Mononuclear cell (primary cell): ENCODE results near the gene CUTC. TPM values are rescaled to one million over a fixed set of nuclear protein-coding genes. Genes with fewer than 3 reads are reported as not detected.
A peak's percentile ranks its signal among the peaks of the same experiment; 100 is the strongest.

ENCODE experiments used
- H3K27me3 ChIP-seq: 2 replicates; pipeline ENCODE4 v1.6.0; 2011; ENCODE audit warnings: low read length, control low read depth; ENCODE audit not compliant: insufficient read depth
- H3K4me1 ChIP-seq: 2 replicates; pipeline ENCODE4 v1.5.1; 2011; ENCODE audit warnings: mild to moderate bottlenecking, low read length, control low read depth; ENCODE audit not compliant: insufficient read depth
- H3K4me3 ChIP-seq: 2 replicates; pipeline ENCODE4 v1.5.1; 2011; ENCODE audit warnings: mild to moderate bottlenecking, low read length, moderate library complexity
- H3K9me3 ChIP-seq: 2 replicates; pipeline ENCODE4 v1.5.1; 2011; ENCODE audit warnings: low read depth, mild to moderate bottlenecking, control low read depth, low read length
- total RNA-seq: library from RNA; depleted of rRNA; stranded (reverse); fragments of >200 nt; gene quantifications from one replicate; pipeline ENCODE4 v1.2.3, GENCODE V29; 2012

CUTC gene, protein sequence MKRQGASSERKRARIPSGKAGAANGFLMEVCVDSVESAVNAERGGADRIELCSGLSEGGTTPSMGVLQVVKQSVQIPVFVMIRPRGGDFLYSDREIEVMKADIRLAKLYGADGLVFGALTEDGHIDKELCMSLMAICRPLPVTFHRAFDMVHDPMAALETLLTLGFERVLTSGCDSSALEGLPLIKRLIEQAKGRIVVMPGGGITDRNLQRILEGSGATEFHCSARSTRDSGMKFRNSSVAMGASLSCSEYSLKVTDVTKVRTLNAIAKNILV
- total RNA-seq: 19.2 TPM

DNA sequence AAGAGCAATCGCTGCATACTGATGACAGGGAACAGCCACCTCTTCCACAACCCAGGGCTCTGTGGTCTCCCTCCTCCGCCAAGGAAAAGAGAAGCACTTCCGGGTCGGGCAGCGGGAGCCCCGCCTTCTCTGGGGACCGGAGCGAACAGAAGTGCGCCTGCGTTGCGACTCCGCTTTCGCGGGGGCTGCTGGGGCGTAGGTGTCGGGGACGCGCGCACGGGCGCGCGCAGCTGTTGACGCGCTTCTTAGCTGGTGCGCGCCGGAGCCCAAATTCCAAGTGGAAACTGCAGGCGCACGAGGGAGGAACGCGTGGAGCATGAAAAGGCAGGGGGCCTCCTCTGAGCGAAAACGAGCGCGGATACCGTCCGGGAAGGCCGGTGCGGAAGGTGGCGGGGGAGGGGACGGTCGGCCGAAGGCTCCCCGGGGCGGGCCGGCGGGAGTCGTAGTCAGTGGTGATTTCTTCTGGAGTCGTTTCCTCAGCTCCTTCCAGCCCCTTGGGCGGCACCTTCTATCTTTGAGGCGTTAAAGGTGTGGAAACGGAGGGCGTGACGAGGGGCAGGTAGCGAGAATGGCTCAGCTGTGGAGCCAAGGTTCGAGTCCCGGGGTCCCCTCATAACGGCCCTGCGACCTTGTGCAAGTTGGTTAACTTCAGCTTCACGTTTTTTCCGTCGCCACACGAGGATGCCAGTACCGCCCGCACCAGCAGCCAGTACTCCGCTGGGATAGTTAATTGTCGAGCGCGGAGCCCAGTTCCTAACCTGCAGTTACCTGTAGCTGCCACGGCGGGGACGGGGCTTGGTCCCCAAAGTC lies at the start of gene CUTC, which contains the start of gene COX15:
TSS of gene CUTC (plus strand) at position 202 of the 810 bp plus-strand sequence. CDS start at position 317, 115 bp downstream.
TSS of gene COX15 (minus strand) at position 95 of the 810 bp plus-strand sequence. CDS start at position 17, 78 bp downstream.
- no peaks in the 10 kb centered on the region for H3K27me3 ChIP-seq
- peaks cover 32% of the 10 kb centered on the region for H3K4me1 ChIP-seq
- H3K9me3 ChIP-seq: no peaks in the 10 kb centered on the region
- peak within 1 kb of the TSS; percentile 82 for H3K4me3 ChIP-seq

DNA sequence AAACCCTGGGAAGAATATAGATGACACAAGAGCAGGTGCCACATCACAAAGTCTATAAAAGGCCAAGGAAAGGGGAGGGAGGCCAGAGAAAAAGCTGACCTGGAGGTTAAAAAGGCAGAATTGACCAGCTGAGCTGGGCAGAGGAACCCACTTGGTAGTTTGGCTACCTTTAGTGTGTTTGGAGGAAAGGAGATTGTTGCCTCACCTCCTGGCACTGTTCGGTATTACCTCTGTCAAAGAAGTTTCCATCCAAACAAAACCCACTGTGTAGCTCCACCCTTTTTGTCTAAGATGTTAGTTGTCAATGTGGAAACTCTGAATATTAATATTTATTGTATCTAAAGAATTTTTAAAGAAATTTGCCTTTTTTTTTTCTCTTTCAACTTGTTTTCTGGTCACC lies 49.3 kb upstream of the CUTC start:
- H3K27me3 ChIP-seq: no peaks in the 10 kb centered on the region
- H3K4me1 ChIP-seq: peaks cover 12% of the 10 kb centered on the region
- H3K4me3 ChIP-seq: no peak overlapping the region
- no peaks in the 10 kb centered on the region for H3K9me3 ChIP-seq

DNA sequence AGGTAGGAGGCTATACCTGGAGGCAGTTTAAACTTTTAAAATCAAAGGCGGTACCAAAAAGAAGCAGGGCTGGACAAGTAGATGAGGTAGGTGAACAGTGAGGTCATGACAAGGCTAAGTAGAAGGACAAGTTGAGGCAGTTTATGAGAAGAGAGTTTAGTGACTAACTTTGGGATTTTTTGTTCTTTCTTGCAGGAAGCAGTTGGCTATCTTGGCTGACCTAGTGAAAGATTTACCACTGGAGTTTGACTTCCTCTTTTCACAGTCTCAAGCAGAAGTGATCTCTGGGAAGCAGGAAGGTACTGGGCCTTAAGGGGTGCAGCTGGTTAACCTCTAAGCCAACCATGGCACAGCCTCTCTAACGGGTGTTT lies 46.5 kb upstream of the CUTC start:
- no peaks in the 10 kb centered on the region for H3K27me3 ChIP-seq
- no peak overlapping the region for H3K4me3 ChIP-seq
- H3K9me3 ChIP-seq: no peaks in the 10 kb centered on the region
- H3K4me1 ChIP-seq: peaks cover 12% of the 10 kb centered on the region

DNA sequence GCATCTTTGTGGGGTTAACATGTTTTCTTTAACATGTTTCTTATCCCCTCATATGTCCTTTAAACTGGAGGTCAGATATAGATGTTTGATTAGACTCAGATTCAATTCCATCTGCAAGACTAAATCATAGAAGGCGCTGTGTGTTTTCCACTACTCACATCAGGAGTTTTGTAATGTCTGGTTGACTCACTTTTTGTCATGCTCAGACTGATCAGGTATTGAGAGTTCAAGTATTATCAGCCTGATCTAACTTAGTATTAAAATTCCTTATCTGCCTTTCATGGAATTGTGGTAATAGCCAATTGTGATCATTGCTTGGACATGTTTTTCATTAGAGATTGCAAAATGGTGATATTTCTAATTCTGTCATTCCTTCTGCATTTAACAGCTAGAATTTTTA lies 42.6 kb upstream of the CUTC start:
- H3K27me3 ChIP-seq: no peaks in the 10 kb centered on the region
- H3K4me1 ChIP-seq: peaks cover 12% of the 10 kb centered on the region
- no peak overlapping the region for H3K4me3 ChIP-seq
- no peaks in the 10 kb centered on the region for H3K9me3 ChIP-seq

DNA sequence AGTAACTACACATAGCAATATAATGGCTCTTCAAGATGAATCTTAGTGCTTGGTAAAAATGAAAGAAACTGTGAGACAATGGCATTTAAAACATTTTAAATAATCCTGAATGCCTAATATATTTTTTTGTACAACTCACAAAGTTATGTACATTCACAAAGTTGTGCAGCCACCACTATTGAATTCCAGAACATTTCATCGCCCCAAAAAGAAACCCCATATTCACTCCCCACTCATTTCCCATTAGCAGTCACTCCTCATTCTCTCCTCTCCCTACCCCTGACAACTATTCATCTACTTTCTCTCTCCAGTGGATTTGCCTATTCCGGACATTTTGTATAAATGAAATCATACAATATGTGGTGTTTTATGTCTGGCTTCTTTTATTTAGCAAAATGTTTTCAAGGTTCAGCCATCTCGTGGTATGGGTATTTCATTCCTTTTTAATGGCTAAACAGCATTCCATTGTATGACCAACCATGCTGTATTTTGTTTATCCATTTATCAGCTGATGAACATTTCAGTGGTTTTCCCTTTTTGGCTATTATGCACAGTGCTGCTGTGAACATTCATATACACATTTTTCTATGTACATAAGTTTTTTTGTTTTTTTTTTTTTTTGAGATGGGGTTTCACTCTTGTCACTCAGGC lies 38.0 kb upstream of the CUTC start:
- Histone ChIP-seq H3K9me3 (no peaks in the 10 kb centered on the region), H3K27me3 (no peaks in the 10 kb centered on the region), H3K4me1 (no peaks in the 10 kb centered on the region), H3K4me3 (no peak overlapping the region)

DNA sequence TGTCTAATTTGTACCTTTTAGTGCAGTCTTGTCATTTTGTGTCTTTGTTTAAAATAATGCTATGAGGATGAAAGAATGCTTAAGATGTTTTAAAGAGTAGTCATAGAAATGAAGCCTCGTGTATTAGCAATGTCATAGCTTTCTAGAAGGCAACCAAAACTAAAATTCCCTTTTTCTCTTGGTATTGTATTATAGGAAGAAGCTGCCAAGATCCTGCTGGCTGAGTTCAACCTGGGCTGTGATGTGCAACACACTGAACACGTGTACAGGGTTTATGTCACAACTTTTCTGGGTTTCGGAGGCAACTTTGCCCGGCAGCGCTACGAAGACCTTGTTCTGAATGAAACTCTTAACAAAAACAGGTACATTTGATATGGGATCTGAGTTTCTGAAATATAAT lies 36.3 kb upstream of the CUTC start:
- Histone ChIP-seq H3K9me3 (no peaks in the 10 kb centered on the region), H3K27me3 (no peaks in the 10 kb centered on the region), H3K4me3 (no peak overlapping the region), H3K4me1 (no peaks in the 10 kb centered on the region)

DNA sequence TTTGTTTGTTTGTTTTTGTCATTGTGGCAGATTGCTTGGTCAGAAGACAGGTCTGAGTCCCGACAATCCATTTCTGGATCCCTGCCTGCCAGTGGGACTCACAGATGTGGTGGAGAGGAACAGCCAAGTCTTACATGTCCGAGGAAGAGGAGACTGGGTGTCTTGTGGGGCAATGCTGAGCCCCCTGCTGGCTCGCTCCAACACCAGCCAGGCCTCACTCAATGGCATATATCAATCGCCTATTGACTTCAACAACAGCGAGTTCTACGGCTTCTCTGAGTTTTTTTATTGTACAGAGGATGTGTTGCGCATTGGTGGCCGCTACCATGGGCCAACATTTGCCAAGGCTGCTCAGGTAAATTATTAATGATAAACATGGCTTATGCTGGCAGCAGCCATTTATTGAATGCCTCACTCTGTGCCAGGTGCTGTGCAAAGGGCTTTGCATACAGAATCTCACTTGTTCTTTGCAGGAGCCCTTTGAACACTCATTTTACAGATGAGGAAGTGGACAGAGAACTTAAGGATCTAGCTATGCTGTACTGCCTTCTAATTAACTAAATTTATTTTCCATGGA lies 33.4 kb upstream of the CUTC start:
- Histone ChIP-seq H3K4me1 (no peaks in the 10 kb centered on the region), H3K27me3 (no peaks in the 10 kb centered on the region), H3K9me3 (no peaks in the 10 kb centered on the region), H3K4me3 (no peak overlapping the region)

DNA sequence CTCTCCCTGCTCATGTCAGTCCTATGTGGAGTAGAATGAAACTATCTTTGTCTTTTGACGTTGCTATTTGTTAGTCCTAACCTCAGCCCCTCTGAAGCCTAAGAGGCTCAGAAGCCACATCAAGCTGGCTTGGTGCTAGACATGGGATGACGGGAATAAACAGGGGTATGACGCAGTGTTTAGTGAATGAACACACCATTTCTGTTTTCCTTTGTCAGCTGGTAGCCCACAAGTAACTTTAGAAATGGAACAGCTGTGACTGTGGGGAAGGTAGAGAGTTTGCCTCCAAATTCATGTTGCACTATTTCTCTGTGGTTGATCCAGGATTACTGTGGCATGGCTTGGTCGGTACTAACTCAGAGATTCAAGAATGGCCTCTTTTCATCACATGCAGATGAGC lies 31.4 kb upstream of the CUTC start:
- no peaks in the 10 kb centered on the region for H3K9me3 ChIP-seq
- no peak overlapping the region for H3K4me3 ChIP-seq
- H3K4me1 ChIP-seq: no peaks in the 10 kb centered on the region
- H3K27me3 ChIP-seq: no peaks in the 10 kb centered on the region

DNA sequence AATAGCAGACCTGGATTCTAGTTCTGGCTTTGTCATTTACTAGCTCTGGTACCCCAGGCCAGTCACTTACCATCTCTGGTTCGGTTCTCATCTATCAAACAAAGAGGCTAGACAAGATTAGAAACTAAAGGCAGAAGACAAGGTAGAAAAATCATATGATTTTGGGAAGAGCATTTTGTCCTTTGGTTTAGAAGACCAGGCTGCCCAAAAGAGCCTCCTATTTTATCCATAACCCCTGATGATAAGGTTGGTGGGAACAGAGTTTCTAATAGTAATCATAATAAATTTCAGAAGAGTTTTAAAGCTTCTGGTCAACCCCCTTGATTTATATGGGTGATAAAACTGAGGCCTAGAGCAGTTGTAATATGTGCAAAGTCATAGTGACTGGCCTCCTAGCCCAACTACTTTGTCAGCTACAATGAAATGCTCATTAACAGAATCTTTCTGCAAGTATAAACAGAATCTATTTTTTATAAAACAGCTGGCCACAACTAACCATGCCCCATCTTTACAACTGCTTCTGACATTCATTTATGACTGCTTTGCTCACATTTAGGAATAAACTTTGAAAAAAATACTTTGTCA lies 23.5 kb upstream of the CUTC start:
- no peak overlapping the region for H3K4me3 ChIP-seq
- H3K27me3 ChIP-seq: no peaks in the 10 kb centered on the region
- H3K4me1 ChIP-seq: no peaks in the 10 kb centered on the region
- H3K9me3 ChIP-seq: no peaks in the 10 kb centered on the region

DNA sequence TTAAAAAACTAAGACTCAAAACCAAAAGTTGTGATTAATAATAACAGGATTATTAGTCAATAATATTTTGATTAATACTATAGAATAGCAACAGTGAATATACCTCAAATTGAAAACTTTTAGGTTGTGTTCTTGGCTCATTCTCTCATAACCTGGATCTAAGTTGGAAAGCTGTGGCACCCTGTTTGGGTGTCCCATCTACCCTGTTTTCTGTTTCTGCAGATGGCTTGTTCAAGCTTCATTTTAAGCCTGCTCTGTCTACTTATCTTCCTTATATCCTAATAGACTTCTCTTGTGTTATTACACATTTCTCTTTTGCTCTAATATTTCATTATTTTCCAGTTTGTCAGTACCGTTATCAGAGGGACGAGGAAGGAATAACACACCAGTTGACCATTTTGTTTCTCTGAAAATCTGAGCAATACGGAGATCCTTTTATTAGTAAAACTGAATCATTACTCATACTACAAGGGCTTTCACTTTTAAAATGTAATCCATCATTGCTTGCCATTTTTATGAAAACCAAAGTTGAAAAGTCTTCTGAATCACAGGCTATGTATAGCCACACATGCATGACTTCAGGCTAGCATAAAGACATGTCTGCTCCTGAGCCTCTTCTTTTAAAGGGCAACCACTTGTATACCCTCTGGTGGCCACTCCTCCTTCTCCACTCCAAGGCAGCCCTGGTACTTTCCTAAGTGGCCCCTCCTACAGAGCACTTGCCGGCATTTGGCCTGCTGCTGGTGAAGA lies 22.4 kb upstream of the CUTC start:
- H3K9me3 ChIP-seq: no peaks in the 10 kb centered on the region
- H3K4me3 ChIP-seq: no peak overlapping the region
- H3K27me3 ChIP-seq: no peaks in the 10 kb centered on the region
- no peaks in the 10 kb centered on the region for H3K4me1 ChIP-seq

DNA sequence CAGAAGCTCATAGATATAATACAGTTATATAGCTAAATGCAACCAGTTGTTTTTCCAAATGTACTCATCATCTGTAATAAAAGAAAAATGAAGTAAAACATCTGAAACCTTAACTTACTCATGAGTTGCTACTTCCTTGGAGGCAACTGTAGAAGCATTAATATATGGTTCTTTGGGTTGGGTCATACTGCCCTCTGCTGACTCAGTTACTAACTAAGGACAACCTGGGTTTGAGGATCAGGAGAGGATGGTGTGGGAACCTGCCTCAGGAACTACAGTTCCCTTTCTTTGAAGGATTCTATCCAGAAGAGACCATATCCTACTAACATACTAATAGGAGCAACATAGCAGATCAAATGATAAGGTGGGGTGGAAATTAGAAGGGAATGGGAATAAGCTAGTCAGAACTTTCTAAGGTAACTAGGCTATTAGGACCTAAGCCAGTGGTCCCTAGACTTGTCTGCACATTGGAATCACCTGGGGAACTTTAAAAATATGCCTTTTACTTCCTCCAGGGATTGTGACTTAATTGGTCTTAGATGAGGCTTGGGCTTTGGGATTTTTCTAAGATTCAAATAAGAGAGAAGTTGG lies 20.8 kb upstream of the CUTC start:
- Histone ChIP-seq H3K27me3 (no peaks in the 10 kb centered on the region), H3K4me1 (no peaks in the 10 kb centered on the region)

DNA sequence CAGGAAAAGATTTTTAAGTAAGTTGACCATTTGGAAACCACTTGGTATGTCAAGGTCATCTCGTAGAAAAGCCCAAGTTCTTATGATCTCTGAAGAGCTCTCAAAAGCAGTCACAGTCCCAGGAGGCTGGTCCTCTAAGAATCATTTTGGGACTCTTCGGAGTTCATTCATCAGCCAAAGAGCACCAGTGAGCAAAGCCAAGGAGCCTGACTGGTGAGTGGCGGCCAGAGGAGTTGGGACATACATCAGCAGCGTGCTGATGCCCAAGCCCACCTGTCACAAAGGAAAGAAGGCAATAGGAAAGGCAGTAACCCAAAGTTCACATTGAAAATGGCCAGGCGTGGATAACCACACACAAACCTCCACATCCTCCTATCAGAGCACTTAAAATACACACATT lies 17.6 kb upstream of the CUTC start:
- Histone ChIP-seq H3K4me1 (no peaks in the 10 kb centered on the region), H3K4me3 (no peak overlapping the region), H3K9me3 (no peaks in the 10 kb centered on the region), H3K27me3 (no peaks in the 10 kb centered on the region)

More for the DNA sequence above, 20.8 kb upstream of the CUTC start:
- H3K4me3 ChIP-seq: no peak overlapping the region
- H3K9me3 ChIP-seq: no peaks in the 10 kb centered on the region

DNA sequence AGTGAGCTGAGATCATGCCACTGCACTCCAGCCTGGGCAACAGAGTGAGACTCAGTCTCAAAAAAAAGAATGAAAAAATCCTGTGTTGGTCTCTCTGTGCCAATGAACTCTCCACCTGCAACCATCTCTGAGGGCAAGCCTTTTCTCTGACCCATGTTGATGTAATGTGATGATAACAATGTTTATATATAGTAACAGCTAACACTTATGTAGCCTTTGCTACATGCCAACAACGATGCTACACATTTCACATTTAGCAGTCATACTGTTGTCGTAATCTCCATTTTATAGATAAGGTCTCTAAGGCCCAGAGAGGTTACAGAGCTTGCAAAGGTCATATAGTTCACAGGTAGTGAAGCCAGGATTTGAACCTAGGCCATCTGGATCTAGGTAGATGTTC lies 11.6 kb upstream of the CUTC start:
- no peak overlapping the region for H3K4me3 ChIP-seq
- no peaks in the 10 kb centered on the region for H3K9me3 ChIP-seq
- no peaks in the 10 kb centered on the region for H3K4me1 ChIP-seq
- H3K27me3 ChIP-seq: no peaks in the 10 kb centered on the region

DNA sequence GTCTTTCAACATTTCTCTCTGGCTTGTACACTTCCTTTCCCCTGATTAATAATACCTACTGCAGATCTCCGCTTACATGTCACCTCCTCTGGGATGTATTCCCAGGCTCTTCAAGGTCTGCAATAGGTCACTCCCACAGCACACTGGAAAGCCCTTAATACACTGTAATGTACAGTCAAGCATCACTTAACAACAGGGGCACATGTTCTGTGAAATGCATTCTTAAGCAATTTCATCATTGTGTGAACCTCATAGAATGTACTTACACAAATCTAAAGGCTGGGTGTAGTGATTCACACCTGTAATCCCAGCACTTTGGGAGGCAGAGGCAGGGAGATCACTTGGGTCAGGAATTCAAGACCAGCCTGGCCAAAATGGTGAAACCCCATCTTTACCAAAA lies 2.0 kb upstream of the CUTC start:
- peaks cover 32% of the 10 kb centered on the region for H3K4me1 ChIP-seq
- H3K9me3 ChIP-seq: no peaks in the 10 kb centered on the region
- no peak overlapping the region for H3K4me3 ChIP-seq
- no peaks in the 10 kb centered on the region for H3K27me3 ChIP-seq
